Right ventricle myocardium superior (tissue), 1 donor: Measurements from ENCODE around the gene PCGF2. TPM values are rescaled to one million over a fixed set of nuclear protein-coding genes. Genes with fewer than 3 reads are reported as not detected.
"Not testable (repeated sequence)": the region's sequence is repeated elsewhere in the genome, so short reads cannot be mapped to it uniquely, and the experiment has no call there.

ENCODE experiments used
- ATAC-seq: fragments of 200-7000 bp; cut with Tn5 transposase; one replicate; pipeline ENCODE4 v1.9.1; 2020; ENCODE audit warnings: mild to moderate bottlenecking; ENCODE audit not compliant: poor library complexity
- DNase-seq: peaks from one replicate; pipeline ENCODE4 v3.0.0-alpha.2; 2020
- intact Hi-C: fragments of 100-400 bp; cut with DNase I; formaldehyde crosslinking; loops from one replicate; pipeline ENCODE4 v1.11.2; 2022
- total RNA-seq: library from RNA; stranded (reverse); fragmentation: NEBNext Ultra II Directional; extraction: Animal tissue kit (Norgen Biotek cat#: 25700); gene quantifications from one replicate; pipeline ENCODE4 v1.2.1, GENCODE V29; 2021
- donor health status: DM: no; HTN: yes; CAD: no; lungs with severe emphysema.

Gene PCGF2
- total RNA-seq, 1 donor from 2014 or later = 22.2 TPM

DNA sequence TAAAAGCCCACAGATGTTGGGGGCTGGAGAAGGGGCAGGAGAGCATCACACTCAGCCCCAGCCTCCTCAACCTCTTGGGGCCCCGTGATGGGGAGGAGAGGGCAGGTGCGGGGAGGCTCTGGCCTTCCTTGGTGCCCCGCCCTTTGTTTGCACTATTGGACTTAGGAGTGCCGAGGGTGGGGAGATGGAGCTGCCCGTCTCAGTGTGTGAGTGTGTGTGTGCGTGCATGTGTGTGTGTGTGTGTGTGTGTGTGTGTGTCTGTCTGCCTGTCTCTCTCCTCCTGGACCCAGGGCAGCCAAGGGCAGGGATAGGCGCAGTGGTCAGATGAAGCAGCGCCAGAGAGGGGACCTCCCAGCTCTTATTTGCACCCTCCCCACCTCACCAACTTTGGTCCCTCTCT is 22.0 kb downstream of the PCGF2 start:
- DNase-seq, ATAC-seq, intact Hi-C loops: not testable (repeated sequence)

DNA sequence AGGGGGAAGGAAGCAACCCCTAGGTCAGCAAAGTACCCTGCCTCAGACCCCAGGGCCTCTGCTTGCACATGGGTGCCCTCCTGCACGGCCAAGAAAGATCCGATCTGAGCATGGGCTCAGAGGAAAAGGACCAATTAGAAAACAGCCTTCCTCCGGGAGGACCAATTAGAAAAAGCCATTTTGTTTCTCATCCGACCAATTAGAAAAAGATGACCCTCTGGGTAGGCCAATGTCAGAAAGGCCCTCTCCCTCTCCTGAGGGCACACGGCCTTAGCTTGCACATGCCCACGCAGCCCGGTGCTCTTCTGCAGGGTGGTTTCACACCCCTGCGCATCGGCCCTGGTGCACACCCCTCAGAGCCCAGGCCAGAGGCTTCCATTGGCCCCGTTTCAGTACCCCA is 23.1 kb downstream of the PCGF2 start:
- ATAC-seq = no peak
- intact Hi-C loops = no loop called here
- no peak for DNase-seq

- DNase-seq (peak; percentile 83), ATAC-seq (peak; percentile 59)
- intact Hi-C loops = no loop called here
These were observed 23.7 kb downstream of the PCGF2 start for GRCh38 chr17:38724337-38724988.

DNA sequence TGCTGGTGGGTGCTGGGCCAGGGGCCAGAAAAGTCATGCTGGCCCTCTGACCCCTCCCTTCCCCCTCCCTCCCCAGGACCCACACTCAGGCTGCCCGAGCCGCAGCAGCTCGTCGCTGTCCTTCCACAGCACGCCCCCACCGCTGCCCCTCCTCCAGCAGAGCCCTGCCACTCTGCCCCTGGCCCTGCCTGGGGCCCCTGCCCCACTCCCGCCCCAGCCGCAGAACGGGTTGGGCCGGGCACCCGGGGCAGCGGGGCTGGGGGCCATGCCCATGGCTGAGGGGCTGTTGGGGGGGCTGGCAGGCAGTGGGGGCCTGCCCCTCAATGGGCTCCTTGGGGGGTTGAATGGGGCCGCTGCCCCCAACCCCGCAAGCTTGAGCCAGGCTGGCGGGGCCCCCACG is 26.3 kb downstream of the PCGF2 start:
- no peak for DNase-seq
- intact Hi-C loops = no loop called here

GRCh38 chr17:38720941-38721340 is 27.2 kb downstream of the PCGF2 start:
- ATAC-seq = no peak
- DNase-seq = no peak
- intact Hi-C loops = no loop called here

More for the DNA sequence above, 26.3 kb downstream of the PCGF2 start:
- ATAC-seq = no peak

- intact Hi-C loops = no loop called here
- ATAC-seq = no peak
- DNase-seq = no peak
These were observed 28.0 kb downstream of the PCGF2 start for GRCh38 chr17:38719943-38720641.

GRCh38 chr17:38719289-38719942 is 28.7 kb downstream of the PCGF2 start:
- no peak for DNase-seq
- no peak for ATAC-seq
- intact Hi-C loops = no loop called here

GRCh38 chr17:38717139-38717745 is 30.9 kb downstream of the PCGF2 start:
- DNase-seq (no peak), ATAC-seq (no peak)
- intact Hi-C loops = no loop called here

GRCh38 chr17:38716368-38717005 is 31.6 kb downstream of the PCGF2 start:
- no peak for DNase-seq
- intact Hi-C loops = no loop called here
- ATAC-seq = no peak

DNA sequence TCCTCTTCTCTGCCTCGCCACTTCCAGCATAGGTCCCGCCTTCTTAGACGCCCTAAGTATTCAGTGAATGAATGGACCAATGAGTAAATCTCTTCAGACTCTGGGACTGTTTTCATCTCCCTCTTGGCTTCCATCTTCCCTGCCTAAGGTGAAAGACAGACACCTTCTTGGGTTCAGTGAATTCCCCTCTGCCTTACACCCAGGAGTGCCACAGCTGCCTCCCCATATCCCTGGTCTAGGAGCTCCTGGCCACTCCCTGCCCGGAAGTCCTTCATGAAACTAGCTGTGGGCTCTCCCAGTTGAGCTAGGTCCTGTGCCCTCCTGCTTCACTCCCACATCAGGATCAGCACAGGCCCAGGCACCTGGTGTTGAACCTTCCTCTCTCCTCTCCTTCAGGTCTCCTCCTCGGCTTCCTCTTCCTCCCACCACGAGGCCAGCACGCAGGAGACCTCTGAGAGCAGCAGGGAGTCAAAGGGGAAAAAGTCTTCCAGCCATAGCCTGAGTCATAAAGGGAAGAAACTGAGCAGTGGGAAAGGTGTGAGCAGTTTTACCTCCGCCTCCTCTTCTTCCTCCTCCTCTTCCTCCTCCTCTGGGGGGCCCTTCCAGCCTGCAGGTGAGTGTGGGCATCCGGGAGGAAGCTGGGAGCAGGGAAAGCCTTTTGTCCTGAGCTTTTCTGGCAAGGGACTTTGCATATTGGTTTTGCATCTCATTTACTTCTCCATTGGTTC is 32.8 kb downstream of the PCGF2 start:
- intact Hi-C loops = no loop called here
- ATAC-seq = no peak
- no peak for DNase-seq

DNA sequence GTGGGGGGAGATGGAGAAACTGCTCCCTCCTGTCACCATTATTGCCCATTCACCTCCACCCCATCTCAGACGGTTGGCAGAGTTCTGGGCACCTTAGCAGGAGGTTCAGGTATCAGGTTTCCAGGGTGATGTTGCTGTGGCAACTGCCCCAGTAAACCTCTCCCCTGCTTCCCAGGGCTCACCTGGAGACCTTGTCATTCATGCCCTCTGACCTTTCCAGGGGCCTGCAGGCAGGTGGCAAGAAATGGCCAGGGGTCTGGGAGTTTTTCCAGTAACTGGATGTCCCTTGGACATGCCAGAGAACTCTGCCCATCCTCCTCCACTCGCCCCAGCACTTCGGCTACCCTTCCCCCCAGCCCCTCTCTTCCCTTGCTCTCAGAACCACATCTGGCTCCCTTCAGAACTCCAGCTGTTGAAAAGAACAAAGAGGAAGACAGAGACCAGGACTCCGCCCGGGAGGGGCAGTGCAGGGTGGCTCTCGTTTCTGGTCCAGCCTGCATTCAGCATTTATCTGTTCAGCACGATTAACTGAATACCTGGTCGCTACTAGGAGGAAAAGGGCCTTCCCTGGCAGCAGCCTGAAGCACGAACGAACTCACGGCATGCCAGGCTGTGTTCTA is 34.6 kb downstream of the PCGF2 start:
- intact Hi-C loops = no loop called here
- no peak for DNase-seq
- no peak for ATAC-seq

DNA sequence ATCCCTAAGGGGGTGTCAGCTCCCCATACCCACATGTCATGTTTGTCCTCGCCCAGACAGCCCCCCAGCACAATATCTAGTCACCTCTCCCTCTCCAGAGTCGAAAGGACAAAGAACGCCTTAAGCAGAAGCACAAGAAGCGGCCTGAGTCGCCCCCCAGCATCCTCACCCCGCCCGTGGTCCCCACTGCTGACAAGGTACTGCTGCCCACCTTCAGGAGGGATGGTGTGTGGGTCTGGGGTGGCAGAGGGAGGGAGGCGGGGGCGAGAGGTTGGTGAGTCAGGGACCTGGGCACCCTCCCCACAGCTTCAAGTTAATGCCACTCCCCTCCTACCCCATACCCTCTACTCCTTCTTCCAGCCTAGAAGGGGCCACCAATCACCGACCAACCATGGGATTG is 35.5 kb downstream of the PCGF2 start:
- intact Hi-C loops = no loop called here
- no peak for DNase-seq
- no peak for ATAC-seq

GRCh38 chr17:38711792-38712571 is 36.2 kb downstream of the PCGF2 start:
- DNase-seq (peak; percentile 75), ATAC-seq (peak; percentile 73)
- intact Hi-C loops = no loop called here

GRCh38 chr17:38710985-38711384 is 37.2 kb downstream of the PCGF2 start:
- no peak for ATAC-seq
- intact Hi-C loops = no loop called here
- no peak for DNase-seq

- ATAC-seq (no peak), DNase-seq (no peak)
- intact Hi-C loops = no loop called here
These were observed 37.6 kb downstream of the PCGF2 start for GRCh38 chr17:38710604-38710962.

GRCh38 chr17:38709864-38710603 is 38.1 kb downstream of the PCGF2 start:
- intact Hi-C loops = no loop called here
- no peak for DNase-seq
- no peak for ATAC-seq
